ENCODE data around the gene ACP2. TPM values are rescaled to one million over a fixed set of nuclear protein-coding genes. Genes with fewer than 3 reads are reported as not detected.

Gene ACP2
- total and polyA plus RNA-seq, 9 of the 15 experiments (the other 6 are each of a cell fraction or from before 2014, with no cell fraction given), result 1.9 to 20.0 (median 11.6) TPM

GRCh38 chr11:47257517-47258316 is 9.1 kb upstream of the ACP2 start, which contains the start of gene NR1H3 (continued):
- TF ChIP-seq AFF1 (IDR thresholded peaks at IDR 0.05; ENCODE audit: low read depth in 1 of 2, partially characterized antibody in 2 of 2) (no peak), ZNF232 (CRISPR knock-in tag; IDR thresholded peaks at IDR 0.05) (no peak), ZNF445 (CRISPR knock-in tag; IDR thresholded peaks at IDR 0.05; ENCODE audit: low read depth) (no peak), SNAPC5 (CRISPR knock-in tag; IDR thresholded peaks at IDR 0.05) (no peak), FOXA1 (IDR thresholded peaks at IDR 0.05; ENCODE audit: borderline replicate concordance) (no peak), POU5F1 (IDR thresholded peaks at IDR 0.05; ENCODE audit: borderline replicate concordance, low read depth, low read length, partially characterized antibody) (no peak), MEIS2 (IDR thresholded peaks at IDR 0.05; ENCODE audit: partially characterized antibody) (no peak), HEY1 (CRISPR knock-in tag; IDR thresholded peaks at IDR 0.05; ENCODE audit: borderline replicate concordance) (no peak), SPI1 (IDR thresholded peaks at IDR 0.05; ENCODE audit: borderline replicate concordance, low read depth, low read length) (no peak), PML (IDR thresholded peaks at IDR 0.05; ENCODE audit: low read length) (no peak), ZNF592 (IDR thresholded peaks at IDR 0.05) (no peak), POLR2A (conservative IDR thresholded peaks at IDR 0.05) (peak; percentile 41; the same call in 1 of the 2 replicates), KDM1A (IDR thresholded peaks at IDR 0.05) (no peak), MAFG (tag; conservative IDR thresholded peaks at IDR 0.05) (no peak), FOXJ3 (CRISPR knock-in tag; IDR thresholded peaks at IDR 0.05) (no peak), YBX1 (IDR thresholded peaks at IDR 0.05) (no peak), RBM14 (IDR thresholded peaks at IDR 0.05; ENCODE audit: borderline replicate concordance, insufficient read depth, low read depth, low read length) (no peak), JUN (IDR thresholded peaks at IDR 0.05; ENCODE audit: borderline replicate concordance, low read depth, low read length) (0 out of 2 replicates have a peak, but pooled peaks have one; percentile 18), JUN (CRISPR knock-in tag; IDR thresholded peaks at IDR 0.05; ENCODE audit: borderline replicate concordance) (no peak), STAG1 (CRISPR knock-in tag; IDR thresholded peaks at IDR 0.05; ENCODE audit: borderline replicate concordance) (peak; percentile 74; the same call in 1 of the 2 replicates), TFAM (CRISPR knock-in tag; conservative IDR thresholded peaks at IDR 0.05) (no peak)

Data from K562 (cell line).